Measurements from ENCODE around the gene GLRA1. TPM values are rescaled to one million over a fixed set of nuclear protein-coding genes. Genes with fewer than 3 reads are reported as not detected.

GLRA1 gene
- total and polyA plus RNA-seq, 4 donors, result not detected

DNA sequence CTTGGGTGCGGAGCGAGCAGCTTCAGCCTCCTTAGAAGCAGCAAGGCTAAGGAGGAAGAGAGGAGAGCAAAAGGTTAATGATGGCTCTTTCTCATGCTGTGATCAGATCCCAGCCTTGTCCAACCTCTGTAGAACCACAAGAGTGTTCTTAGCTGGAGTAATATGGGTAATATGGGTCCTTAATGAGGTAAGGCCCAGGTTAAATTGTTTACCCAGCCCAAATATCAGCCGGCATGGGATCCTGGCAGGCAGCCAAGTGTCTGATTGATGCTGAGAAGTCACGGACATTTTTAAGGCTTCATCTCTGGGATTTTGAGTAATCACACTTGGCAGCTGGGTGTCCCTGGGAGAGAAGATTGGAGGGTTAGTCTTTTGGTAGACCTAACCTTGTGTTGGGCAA lies 32.3 kb downstream of the GLRA1 start:
- H3K9ac ChIP-seq (ENCODE audit: low read depth in 1 of 2, low read length in 2 of 2), result no peak overlapping the region
- TF ChIP-seq, protein P1, sequence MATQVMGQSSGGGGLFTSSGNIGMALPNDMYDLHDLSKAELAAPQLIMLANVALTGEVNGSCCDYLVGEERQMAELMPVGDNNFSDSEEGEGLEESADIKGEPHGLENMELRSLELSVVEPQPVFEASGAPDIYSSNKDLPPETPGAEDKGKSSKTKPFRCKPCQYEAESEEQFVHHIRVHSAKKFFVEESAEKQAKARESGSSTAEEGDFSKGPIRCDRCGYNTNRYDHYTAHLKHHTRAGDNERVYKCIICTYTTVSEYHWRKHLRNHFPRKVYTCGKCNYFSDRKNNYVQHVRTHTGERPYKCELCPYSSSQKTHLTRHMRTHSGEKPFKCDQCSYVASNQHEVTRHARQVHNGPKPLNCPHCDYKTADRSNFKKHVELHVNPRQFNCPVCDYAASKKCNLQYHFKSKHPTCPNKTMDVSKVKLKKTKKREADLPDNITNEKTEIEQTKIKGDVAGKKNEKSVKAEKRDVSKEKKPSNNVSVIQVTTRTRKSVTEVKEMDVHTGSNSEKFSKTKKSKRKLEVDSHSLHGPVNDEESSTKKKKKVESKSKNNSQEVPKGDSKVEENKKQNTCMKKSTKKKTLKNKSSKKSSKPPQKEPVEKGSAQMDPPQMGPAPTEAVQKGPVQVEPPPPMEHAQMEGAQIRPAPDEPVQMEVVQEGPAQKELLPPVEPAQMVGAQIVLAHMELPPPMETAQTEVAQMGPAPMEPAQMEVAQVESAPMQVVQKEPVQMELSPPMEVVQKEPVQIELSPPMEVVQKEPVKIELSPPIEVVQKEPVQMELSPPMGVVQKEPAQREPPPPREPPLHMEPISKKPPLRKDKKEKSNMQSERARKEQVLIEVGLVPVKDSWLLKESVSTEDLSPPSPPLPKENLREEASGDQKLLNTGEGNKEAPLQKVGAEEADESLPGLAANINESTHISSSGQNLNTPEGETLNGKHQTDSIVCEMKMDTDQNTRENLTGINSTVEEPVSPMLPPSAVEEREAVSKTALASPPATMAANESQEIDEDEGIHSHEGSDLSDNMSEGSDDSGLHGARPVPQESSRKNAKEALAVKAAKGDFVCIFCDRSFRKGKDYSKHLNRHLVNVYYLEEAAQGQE (IDR thresholded peaks at IDR 0.05), result no peak
- TF ChIP-seq, protein P2, sequence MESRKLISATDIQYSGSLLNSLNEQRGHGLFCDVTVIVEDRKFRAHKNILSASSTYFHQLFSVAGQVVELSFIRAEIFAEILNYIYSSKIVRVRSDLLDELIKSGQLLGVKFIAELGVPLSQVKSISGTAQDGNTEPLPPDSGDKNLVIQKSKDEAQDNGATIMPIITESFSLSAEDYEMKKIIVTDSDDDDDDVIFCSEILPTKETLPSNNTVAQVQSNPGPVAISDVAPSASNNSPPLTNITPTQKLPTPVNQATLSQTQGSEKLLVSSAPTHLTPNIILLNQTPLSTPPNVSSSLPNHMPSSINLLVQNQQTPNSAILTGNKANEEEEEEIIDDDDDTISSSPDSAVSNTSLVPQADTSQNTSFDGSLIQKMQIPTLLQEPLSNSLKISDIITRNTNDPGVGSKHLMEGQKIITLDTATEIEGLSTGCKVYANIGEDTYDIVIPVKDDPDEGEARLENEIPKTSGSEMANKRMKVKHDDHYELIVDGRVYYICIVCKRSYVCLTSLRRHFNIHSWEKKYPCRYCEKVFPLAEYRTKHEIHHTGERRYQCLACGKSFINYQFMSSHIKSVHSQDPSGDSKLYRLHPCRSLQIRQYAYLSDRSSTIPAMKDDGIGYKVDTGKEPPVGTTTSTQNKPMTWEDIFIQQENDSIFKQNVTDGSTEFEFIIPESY (IDR thresholded peaks at IDR 0.05), result no peak
- TF ChIP-seq NR2F2 (IDR thresholded peaks at IDR 0.05) (no peak), FOXA2 (IDR thresholded peaks at IDR 0.05) (no peak), SP1 (IDR thresholded peaks at IDR 0.05) (no peak), JUND (IDR thresholded peaks at IDR 0.05) (no peak), EGR1 (IDR thresholded peaks at IDR 0.05; ENCODE audit: low read depth in 2 of 2) (no peak), FOXA1 (IDR thresholded peaks at IDR 0.05) (no peak), HNF4G (IDR thresholded peaks at IDR 0.05) (no peak), RXRA (IDR thresholded peaks at IDR 0.05) (no peak), HNF4A (conservative IDR thresholded peaks at IDR 0.05) (no peak), TAF1 (conservative IDR thresholded peaks at IDR 0.05) (no peak), RAD21 (IDR thresholded peaks at IDR 0.05) (no peak)
- TF ChIP-seq, protein P3, sequence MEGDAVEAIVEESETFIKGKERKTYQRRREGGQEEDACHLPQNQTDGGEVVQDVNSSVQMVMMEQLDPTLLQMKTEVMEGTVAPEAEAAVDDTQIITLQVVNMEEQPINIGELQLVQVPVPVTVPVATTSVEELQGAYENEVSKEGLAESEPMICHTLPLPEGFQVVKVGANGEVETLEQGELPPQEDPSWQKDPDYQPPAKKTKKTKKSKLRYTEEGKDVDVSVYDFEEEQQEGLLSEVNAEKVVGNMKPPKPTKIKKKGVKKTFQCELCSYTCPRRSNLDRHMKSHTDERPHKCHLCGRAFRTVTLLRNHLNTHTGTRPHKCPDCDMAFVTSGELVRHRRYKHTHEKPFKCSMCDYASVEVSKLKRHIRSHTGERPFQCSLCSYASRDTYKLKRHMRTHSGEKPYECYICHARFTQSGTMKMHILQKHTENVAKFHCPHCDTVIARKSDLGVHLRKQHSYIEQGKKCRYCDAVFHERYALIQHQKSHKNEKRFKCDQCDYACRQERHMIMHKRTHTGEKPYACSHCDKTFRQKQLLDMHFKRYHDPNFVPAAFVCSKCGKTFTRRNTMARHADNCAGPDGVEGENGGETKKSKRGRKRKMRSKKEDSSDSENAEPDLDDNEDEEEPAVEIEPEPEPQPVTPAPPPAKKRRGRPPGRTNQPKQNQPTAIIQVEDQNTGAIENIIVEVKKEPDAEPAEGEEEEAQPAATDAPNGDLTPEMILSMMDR (IDR thresholded peaks at IDR 0.05; ENCODE audit: low read depth, low read length, missing input control), result no peak
- TF ChIP-seq, protein P4, sequence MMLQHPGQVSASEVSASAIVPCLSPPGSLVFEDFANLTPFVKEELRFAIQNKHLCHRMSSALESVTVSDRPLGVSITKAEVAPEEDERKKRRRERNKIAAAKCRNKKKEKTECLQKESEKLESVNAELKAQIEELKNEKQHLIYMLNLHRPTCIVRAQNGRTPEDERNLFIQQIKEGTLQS (IDR thresholded peaks at IDR 0.05), result no peak
- TF ChIP-seq, protein P5, sequence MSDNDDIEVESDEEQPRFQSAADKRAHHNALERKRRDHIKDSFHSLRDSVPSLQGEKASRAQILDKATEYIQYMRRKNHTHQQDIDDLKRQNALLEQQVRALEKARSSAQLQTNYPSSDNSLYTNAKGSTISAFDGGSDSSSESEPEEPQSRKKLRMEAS (IDR thresholded peaks at IDR 0.05), result no peak
- WGBS, result 69% methylated on average over 4 of the region's 4 CpGs

DNA sequence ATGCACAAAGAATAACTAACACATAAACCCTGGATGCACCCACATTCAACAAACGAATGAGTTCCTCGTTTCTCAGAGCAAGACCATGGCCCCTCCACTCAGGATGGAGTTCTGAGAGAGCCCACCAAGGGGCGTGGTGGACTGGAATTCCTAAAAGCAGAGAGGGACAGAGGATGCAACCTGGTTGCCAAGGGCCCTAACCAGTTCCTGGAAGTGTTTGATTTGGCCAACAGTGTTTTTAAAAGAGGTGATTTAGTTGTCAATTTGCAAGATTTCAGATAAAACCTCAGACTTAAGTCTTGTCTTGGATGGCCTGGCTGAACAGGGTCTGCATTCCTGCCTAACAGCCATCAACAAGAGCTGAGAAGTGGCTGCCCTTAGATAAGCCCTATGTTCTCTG lies 34.4 kb downstream of the GLRA1 start:
- no peaks in the 10 kb centered on the region for H3K9me3 ChIP-seq (ENCODE audit: control insufficient read depth in 4 of 4, low read length in 3 of 4)
- H3K4me3 ChIP-seq (ENCODE audit: low read depth in 1 of 3, low read length in 3 of 3), result no peak overlapping the region
- no peaks in the 10 kb centered on the region for H3K27me3 ChIP-seq (ENCODE audit: control insufficient read depth in 4 of 4, insufficient read depth in 4 of 4, low read length in 3 of 4)
- no peak for DNase-seq (ENCODE audit: low spot score)
- H3K36me3 ChIP-seq (ENCODE audit: control insufficient read depth in 4 of 4, insufficient read depth in 3 of 4, low read depth in 1 of 4, low read length in 3 of 4), result no peaks in the 10 kb centered on the region
- H3K9ac ChIP-seq (ENCODE audit: low read depth in 1 of 2, low read length in 2 of 2), result no peak overlapping the region
- no peak overlapping the region for H3K27ac ChIP-seq (ENCODE audit: low read depth in 1 of 2, low read length in 2 of 2)
- 47% methylated on average over 3 of the region's 3 CpGs for WGBS
- no peaks in the 10 kb centered on the region for H3K4me1 ChIP-seq (ENCODE audit: control insufficient read depth in 4 of 4, insufficient read depth in 4 of 4, low read length in 3 of 4)
- TF ChIP-seq, protein P1 (IDR thresholded peaks at IDR 0.05), result no peak
- TF ChIP-seq HNF4A (conservative IDR thresholded peaks at IDR 0.05) (no peak), TAF1 (conservative IDR thresholded peaks at IDR 0.05) (no peak)

More for the DNA sequence above, 32.3 kb downstream of the GLRA1 start:
- no peak overlapping the region for H3K27ac ChIP-seq (ENCODE audit: low read depth in 1 of 2, low read length in 2 of 2)
- H3K36me3 ChIP-seq (ENCODE audit: control insufficient read depth in 4 of 4, insufficient read depth in 3 of 4, low read depth in 1 of 4, low read length in 3 of 4), result no peaks in the 10 kb centered on the region
- H3K9me3 ChIP-seq (ENCODE audit: control insufficient read depth in 4 of 4, low read length in 3 of 4), result no peaks in the 10 kb centered on the region
- H3K4me1 ChIP-seq (ENCODE audit: control insufficient read depth in 4 of 4, insufficient read depth in 4 of 4, low read length in 3 of 4), result no peaks in the 10 kb centered on the region
- no peaks in the 10 kb centered on the region for H3K27me3 ChIP-seq (ENCODE audit: control insufficient read depth in 4 of 4, insufficient read depth in 4 of 4, low read length in 3 of 4)
- no peak overlapping the region for H3K4me3 ChIP-seq (ENCODE audit: low read depth in 1 of 3, low read length in 3 of 3)
- DNase-seq (ENCODE audit: low spot score), result no peak

Data from liver (tissue), 9 donors.